IPS-18a (cell line): Measurements from ENCODE around the gene TMPO.
"Not testable (repeated sequence)": the region's sequence is repeated elsewhere in the genome, so short reads cannot be mapped to it uniquely, and the experiment has no call there.

Source experiments
- H3K27ac ChIP-seq: one replicate; pipeline ENCODE4 v1.5.1; 2013; ENCODE audit warnings: low read length
- H3K27me3 ChIP-seq: one replicate; pipeline ENCODE4 v1.6.1; 2013; ENCODE audit warnings: mild to moderate bottlenecking, low read length; ENCODE audit not compliant: control insufficient read depth, insufficient read depth
- H3K36me3 ChIP-seq: one replicate; pipeline ENCODE4 v1.6.1; 2013; ENCODE audit warnings: low read depth, low read length; ENCODE audit not compliant: control insufficient read depth
- H3K4me1 ChIP-seq: one replicate; pipeline ENCODE4 v1.6.1; 2013; ENCODE audit warnings: low read depth, low read length; ENCODE audit not compliant: control insufficient read depth
- H3K4me3 ChIP-seq: one replicate; pipeline ENCODE4 v1.5.1; 2013; ENCODE audit warnings: low read length
- H3K9ac ChIP-seq: one replicate; pipeline ENCODE4 v1.6.1; 2013; ENCODE audit warnings: mild to moderate bottlenecking, low read length, moderate library complexity
- H3K9me3 ChIP-seq: one replicate; pipeline ENCODE4 v1.6.1; 2013; ENCODE audit warnings: low read depth, low read length; ENCODE audit not compliant: control insufficient read depth

Gene TMPO

DNA sequence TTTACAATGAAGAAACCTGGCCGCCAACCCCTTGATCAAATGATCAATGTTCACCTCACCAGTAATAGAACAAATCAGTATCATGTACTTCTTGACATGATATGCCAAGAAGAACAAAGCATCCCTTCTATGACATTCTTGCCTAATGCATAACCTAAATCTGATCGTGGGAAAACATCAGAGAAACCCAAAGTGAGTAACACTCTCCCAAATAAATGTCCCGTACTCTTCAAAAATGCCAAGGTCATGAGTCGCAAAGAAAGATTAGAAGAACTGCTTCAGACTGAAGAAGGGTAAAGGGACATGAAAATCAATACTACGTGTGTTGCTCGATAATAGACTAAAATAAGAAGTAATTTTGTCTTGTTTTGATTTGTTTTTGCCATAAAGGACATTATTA is 66.7 kb downstream of the TMPO start:
- no peak overlapping the region for H3K27ac ChIP-seq
- no peaks in the 10 kb centered on the region for H3K9me3 ChIP-seq
- no peaks in the 10 kb centered on the region for H3K36me3 ChIP-seq
- H3K4me3 ChIP-seq = no peak overlapping the region
- no peaks in the 10 kb centered on the region for H3K27me3 ChIP-seq
- no peak overlapping the region for H3K9ac ChIP-seq
- no peaks in the 10 kb centered on the region for H3K4me1 ChIP-seq

GRCh38 chr12:98587084-98587483 is 71.7 kb downstream of the TMPO start:
- Histone ChIP-seq H3K4me3 (no peak overlapping the region), H3K27me3 (no peaks in the 10 kb centered on the region), H3K4me1 (no peaks in the 10 kb centered on the region), H3K27ac (no peak overlapping the region), H3K36me3 (no peaks in the 10 kb centered on the region), H3K9me3 (no peaks in the 10 kb centered on the region), H3K9ac (no peak overlapping the region)

DNA sequence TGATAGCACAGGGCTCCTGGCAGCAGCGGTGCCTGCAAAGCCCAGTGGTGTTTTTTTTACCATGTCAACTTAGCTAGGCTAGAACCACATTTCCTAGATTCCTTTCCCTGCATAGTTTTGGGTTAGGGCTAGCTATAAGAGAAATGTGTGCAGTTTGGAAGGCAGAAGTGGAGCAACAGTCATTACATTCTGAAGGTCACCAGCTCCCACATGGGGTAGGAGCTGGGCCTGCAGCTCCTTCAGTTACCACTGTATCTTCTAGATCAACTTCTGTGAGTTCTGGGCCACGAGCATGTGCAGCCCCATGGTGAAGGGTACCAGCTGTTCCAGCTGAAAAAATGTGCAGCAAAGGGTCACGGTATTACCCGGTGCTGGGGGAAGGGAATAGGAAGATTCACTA is 75.8 kb downstream of the TMPO start:
- Histone ChIP-seq H3K9me3 (no peaks in the 10 kb centered on the region), H3K9ac (no peak overlapping the region), H3K36me3 (peaks cover 13% of the 10 kb centered on the region), H3K4me1 (peaks cover 16% of the 10 kb centered on the region), H3K27ac (no peak overlapping the region), H3K4me3 (no peak overlapping the region), H3K27me3 (no peaks in the 10 kb centered on the region)

GRCh38 chr12:98592825-98593322 is 77.5 kb downstream of the TMPO start:
- peak overlapping the region; percentile 56 for H3K9ac ChIP-seq
- peak overlapping the region; percentile 61 for H3K4me3 ChIP-seq
- peak overlapping the region; percentile 71 for H3K27ac ChIP-seq
- peaks cover 29% of the 10 kb centered on the region for H3K36me3 ChIP-seq
- H3K27me3 ChIP-seq = no peaks in the 10 kb centered on the region
- H3K4me1 ChIP-seq = peaks cover 16% of the 10 kb centered on the region
- H3K9me3 ChIP-seq = no peaks in the 10 kb centered on the region

GRCh38 chr12:98593351-98594049 is 78.1 kb downstream of the TMPO start, which contains the start of gene SLC25A3:
Gene SLC25A3 (plus strand): TSS chr12:98593686. CDS start chr12:98593979, 293 bp downstream.
- H3K4me1 ChIP-seq = peaks cover 16% of the 10 kb centered on the region
- peak within 1 kb of the TSS; percentile 82 for H3K27ac ChIP-seq
- peak within 1 kb of the TSS; percentile 98 for H3K4me3 ChIP-seq
- peaks cover 36% of the 10 kb centered on the region for H3K36me3 ChIP-seq
- H3K9ac ChIP-seq = peak within 1 kb of the TSS; percentile 97
- no peaks in the 10 kb centered on the region for H3K27me3 ChIP-seq
- no peaks in the 10 kb centered on the region for H3K9me3 ChIP-seq

- Histone ChIP-seq H3K4me3 (peak overlapping the region; percentile 98), H3K36me3 (peaks cover 39% of the 10 kb centered on the region), H3K27ac (peak overlapping the region; percentile 82), H3K9me3 (no peaks in the 10 kb centered on the region), H3K4me1 (peaks cover 16% of the 10 kb centered on the region), H3K9ac (peak overlapping the region; percentile 97), H3K27me3 (no peaks in the 10 kb centered on the region)
These were observed 78.9 kb downstream of the TMPO start for GRCh38 chr12:98594050-98594835.

DNA sequence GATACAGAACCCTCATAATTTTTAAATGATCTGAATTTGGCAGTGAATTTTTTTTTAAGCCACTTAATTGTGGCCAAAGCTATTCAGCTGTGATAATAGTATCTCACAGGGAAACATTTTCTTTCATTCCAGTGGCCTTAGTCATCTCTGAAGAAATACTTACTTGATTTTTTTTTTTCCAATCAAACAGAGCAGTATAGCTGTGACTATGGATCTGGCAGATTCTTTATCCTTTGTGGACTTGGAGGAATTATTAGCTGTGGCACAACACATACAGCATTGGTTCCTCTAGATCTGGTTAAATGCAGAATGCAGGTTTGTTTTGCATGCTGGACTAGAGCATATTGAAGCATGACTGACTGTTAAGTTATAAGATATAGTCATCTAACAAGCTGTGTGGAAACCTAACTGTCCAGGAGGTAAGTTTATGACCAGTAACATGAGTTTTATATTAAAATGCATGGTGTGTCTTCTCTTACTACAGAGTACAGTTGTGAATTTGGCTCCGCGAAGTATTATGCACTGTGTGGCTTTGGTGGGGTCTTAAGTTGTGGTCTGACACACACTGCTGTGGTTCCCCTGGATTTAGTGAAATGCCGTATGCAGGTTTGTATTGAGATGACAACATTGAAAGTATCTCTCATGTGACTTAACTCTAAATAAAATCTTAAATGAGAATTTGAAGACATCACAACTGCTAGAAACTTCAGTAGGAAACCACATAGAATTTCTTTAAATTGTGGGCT is 80.0 kb downstream of the TMPO start:
- peak overlapping the region; percentile 98 for H3K4me3 ChIP-seq
- no peaks in the 10 kb centered on the region for H3K27me3 ChIP-seq
- peak overlapping the region; percentile 97 for H3K9ac ChIP-seq
- H3K27ac ChIP-seq = no peak overlapping the region
- H3K4me1 ChIP-seq = peaks cover 16% of the 10 kb centered on the region
- no peaks in the 10 kb centered on the region for H3K9me3 ChIP-seq
- H3K36me3 ChIP-seq = peaks cover 51% of the 10 kb centered on the region

DNA sequence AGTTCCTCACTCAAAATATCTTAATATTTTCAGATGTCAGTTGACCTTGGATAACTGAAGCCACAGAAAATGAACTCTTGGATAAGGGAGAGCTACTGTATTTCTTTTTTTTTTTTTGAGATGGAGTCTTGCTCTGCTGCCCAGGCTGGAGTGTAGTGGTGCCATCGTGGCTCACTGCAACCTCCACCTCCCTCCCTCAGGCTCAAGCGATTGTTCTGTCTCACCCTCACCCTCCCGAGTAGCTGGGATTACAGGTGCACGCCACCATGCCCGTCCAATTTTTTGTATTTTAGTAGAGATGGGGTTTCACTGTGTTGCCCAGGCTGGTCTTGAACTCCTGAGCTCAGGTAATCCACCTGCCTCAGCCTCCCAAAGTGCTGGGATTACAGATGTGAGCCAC is 81.9 kb downstream of the TMPO start:
- H3K9ac ChIP-seq, H3K27me3 ChIP-seq: not testable (repeated sequence)
- H3K36me3 ChIP-seq = peaks cover 70% of the 10 kb centered on the region

More for the DNA sequence above, 81.9 kb downstream of the TMPO start:
- not testable (repeated sequence) for H3K4me3 ChIP-seq, H3K27ac ChIP-seq, H3K9me3 ChIP-seq
- H3K4me1 ChIP-seq = peaks cover 16% of the 10 kb centered on the region
